ENCODE data around the gene NTNG1. TPM values are rescaled to one million over a fixed set of nuclear protein-coding genes. Genes with fewer than 3 reads are reported as not detected.

NTNG1 gene
- total RNA-seq, 1 donor from 2014 or later = 0.57 TPM

GRCh38 chr1:107467286-107467685 is 326.4 kb downstream of the NTNG1 start:
- no peak for ATAC-seq

GRCh38 chr1:107467811-107468210 is 327.0 kb downstream of the NTNG1 start:
- no peak for ATAC-seq
- intact Hi-C loops (cut with micrococcal nuclease) = no loop called here
- no peak for DNase-seq

More at GRCh38 chr1:107467286-107467685, 326.4 kb downstream of the NTNG1 start:
- no peak for DNase-seq
- intact Hi-C loops (cut with micrococcal nuclease) = no loop called here

- DNase-seq (no peak), ATAC-seq (no peak)
- intact Hi-C loops (cut with micrococcal nuclease) = no loop called here
Measured at GRCh38 chr1:107473065-107473464, 332.2 kb downstream of the NTNG1 start.

DNA sequence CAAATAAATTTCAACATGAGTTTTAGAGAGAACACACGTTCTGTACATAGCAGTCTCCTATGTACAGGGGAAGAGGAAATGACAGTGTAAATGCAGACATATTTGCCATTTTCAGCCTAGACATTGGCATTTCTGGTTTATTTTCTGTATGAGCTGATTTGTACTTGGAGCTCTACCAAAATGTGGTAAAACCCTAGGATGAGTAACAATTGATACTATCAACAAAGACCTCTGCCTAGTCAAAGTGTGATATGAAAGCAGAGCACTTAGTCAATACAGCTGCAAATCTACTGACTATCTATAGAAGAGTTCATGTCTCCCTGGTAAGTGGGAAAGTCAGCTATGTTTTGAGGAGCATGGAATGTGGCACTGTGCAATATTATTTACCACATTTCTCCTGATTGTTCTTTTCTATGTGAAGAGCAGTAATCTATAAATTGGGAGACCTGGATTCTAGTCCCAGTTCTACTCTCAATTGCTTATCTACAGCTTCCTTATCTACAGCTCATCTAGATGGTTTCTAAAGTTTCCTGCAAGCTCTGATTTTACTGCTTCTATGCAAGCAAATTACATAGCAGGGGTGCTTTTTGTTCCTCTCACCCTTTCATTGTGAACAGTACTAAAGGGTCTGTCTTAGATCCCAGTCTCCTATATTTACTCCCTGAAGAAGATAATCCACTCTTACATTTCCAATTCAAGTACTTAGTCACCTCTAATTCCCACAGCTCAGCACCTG is 334.2 kb downstream of the NTNG1 start:
- intact Hi-C loops (cut with micrococcal nuclease) = no loop called here
- no peak for ATAC-seq
- DNase-seq = no peak

DNA sequence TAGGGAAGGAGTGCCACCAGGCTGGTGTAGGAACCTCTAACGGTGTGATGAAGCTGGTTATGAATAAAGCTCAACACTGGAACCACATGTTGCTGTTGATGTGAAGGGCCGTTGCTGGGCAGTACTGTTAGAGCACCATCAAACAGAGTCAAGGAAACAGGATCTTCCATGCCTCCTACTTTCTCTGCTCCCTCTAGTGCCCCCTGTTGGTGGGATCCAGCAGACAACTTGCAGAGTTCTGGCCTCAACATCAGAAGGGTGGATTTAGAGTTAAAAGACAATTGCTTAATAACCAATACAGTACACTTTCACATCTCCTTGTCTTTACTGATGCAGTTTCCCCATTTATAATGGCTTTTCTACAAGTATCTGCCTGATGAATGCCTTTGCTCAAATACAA is 336.4 kb downstream of the NTNG1 start:
- intact Hi-C loops (cut with micrococcal nuclease) = no loop called here
- ATAC-seq = no peak

DNA sequence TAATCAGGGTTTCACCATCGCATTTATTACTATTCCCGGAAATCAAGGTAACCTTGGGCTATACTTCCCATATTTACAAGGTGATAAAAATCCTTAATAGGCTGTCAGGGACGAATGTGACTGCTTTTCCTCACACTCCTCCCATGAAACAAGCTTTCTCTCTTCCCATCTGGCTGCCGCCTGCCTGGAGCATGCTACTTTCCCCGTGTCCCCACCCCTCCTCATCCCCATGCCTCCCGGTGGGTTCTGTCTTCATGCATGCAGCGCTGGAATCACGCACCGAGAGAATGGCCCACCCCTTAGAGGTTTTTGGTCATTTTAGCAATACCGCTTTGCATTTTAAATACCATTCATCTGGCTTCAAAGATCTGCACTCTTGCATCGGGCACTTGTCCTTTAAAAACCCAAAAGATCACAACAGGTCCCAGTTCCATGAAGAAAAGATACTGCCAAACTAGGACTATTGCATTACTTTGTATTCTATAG is 339.1 kb downstream of the NTNG1 start:
- no peak for ATAC-seq
- intact Hi-C loops (cut with micrococcal nuclease) = no loop called here

More for the DNA sequence above, 336.4 kb downstream of the NTNG1 start:
- no peak for DNase-seq

GRCh38 chr1:107480548-107481415 is 339.9 kb downstream of the NTNG1 start:
- intact Hi-C loops (cut with micrococcal nuclease) = no loop called here
- ATAC-seq (no peak), DNase-seq (no peak)

More for the DNA sequence above, 339.1 kb downstream of the NTNG1 start:
- no peak for DNase-seq

DNA sequence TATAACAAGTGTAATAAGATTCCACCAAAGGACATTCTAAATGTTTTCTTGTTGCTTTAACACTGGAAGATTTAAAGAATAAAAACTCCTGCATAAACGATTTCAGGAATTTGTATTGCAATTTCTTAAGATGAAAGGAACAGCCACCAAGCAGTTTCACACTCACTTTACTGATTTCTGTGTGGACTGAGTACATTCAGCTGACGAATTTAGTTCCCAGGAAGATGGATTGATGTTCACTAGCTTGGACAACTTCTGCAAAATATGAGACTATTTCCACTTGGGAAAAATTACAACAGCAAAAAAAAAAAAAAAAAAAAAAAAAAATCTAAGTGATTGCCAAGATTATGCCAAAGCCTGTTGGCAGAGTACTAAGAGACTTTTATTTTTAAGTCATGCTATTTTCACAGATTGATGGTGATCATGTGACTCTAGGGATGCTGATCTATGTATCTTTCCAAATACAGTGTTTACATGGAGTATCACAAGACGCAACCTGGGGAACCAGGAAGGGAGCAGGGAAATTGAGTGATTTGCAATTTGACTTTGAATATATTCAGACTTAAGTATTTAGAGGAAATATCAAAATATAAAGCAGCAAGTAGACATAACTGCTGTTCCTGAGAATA is 341.0 kb downstream of the NTNG1 start:
- intact Hi-C loops (cut with micrococcal nuclease) = no loop called here
- DNase-seq (no peak), ATAC-seq (no peak)

DNA sequence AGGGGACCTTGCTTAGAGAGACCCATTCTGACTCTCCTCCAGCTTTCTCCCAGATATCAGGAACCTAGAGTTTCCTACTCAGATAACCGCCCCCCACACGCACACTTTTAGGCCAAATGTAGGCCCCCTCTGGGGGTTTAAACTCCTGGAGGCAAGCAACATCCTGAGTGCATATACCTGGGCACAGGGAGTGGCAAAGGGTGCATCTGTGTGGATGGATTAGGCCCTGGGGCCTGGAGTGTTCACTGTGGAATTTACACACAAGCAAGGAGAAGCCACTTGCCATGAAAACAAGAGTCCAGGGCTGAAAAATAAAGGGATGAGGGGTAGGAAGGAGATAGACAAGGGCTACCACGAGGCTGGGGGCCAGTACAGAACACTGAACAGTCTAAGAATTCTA is 343.1 kb downstream of the NTNG1 start:
- ATAC-seq (no peak), DNase-seq (no peak)
- intact Hi-C loops (cut with micrococcal nuclease) = no loop called here

GRCh38 chr1:107486349-107486748 is 345.5 kb downstream of the NTNG1 start:
- intact Hi-C loops (cut with micrococcal nuclease) = no loop called here
- no peak for DNase-seq
- ATAC-seq = no peak

DNA sequence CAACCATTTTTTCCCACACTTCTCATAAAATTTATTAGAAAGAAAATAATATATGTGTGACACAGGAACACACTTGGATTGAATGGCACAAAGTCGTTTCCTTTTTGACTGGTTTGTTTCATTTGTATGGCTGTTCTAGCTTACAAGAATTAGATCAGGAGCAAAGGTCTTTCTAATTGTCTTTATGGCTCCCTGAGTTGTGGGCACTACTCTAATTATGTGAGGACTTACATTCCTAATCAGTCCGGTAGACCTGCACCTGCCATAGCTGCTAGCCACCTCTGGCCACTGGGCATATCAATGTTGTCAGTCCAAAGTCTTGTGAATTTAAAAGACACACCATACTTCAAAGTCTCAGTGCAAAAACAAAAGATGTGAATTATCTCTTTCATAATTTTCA is 346.7 kb downstream of the NTNG1 start:
- ATAC-seq (no peak), DNase-seq (no peak)
- intact Hi-C loops (cut with micrococcal nuclease) = no loop called here

GRCh38 chr1:107491582-107491981 is 350.7 kb downstream of the NTNG1 start:
- intact Hi-C loops (cut with micrococcal nuclease) = no loop called here
- no peak for DNase-seq
- ATAC-seq = no peak

GRCh38 chr1:107493111-107493716 is 352.4 kb downstream of the NTNG1 start:
- intact Hi-C loops (cut with micrococcal nuclease) = no loop called here
- ATAC-seq (no peak), DNase-seq (no peak)

DNA sequence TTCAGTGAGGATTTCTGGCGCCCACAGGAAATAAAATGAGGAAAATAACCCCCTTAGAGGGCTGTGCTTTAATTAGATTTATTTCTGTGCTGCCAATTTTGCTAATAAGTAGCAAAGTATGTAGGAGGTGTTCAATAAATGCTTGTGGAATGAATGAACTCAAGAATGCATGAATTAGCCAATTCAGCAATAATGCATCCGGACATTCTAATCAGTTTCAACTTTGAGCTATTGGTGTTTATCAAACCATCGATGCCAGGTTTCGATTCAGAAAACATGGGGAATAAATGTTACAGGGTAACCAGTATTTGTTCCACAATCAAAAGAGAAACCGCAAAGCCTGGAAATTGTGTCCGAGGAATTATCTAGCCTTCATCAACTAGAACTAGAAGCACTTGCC is 353.2 kb downstream of the NTNG1 start:
- ATAC-seq = no peak
- intact Hi-C loops (cut with micrococcal nuclease) = no loop called here
- DNase-seq = no peak

DNA sequence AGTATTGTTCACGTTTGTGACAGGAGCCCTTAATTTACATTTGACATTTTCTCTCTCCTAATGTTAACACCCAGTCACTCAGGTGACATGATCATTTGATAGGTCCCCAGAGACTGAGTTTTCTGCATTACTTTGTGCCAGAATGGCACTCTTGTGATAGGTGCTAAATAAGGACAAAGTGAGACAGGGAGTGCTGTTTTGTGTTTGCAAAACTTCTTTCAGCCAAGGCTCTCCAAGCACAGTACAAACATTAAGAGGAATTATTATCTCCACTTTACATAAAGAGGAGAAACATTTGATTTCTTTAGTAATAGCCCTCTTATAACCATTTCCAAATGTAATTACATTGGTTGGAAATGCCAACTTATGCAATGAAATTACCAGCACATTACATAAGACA is 355.2 kb downstream of the NTNG1 start:
- intact Hi-C loops (cut with micrococcal nuclease) = no loop called here
- no peak for ATAC-seq
- no peak for DNase-seq

DNA sequence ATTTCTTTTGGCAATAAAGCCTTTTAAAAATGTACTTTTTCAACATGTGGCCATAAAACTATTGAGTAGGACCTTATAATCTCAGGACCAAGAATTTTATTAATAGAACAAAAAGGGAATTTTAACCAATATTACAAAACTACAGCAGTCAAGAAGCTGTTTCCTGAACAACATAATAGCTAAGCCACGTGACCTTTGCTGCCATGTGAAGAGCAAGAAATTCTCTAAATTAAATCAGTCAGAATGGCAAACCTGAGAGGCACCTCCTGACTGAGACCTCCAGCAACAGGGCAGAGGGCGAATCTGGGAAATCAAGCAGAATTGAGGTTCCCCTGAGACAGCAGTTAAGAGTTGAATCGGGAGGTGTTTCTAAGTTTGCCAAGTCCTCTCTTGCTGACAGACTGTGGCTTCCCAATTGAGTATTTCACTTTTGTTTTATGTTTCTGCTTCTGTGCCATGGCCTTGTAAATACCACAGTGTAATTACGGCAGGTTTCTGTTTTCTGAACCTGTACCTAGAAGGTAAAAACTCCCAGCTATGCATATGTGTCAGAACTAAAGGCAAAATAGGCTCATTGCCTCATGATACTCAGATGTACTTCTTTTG is 358.4 kb downstream of the NTNG1 start:
- ATAC-seq (no peak), DNase-seq (no peak)
- intact Hi-C loops (cut with micrococcal nuclease) = no loop called here

DNA sequence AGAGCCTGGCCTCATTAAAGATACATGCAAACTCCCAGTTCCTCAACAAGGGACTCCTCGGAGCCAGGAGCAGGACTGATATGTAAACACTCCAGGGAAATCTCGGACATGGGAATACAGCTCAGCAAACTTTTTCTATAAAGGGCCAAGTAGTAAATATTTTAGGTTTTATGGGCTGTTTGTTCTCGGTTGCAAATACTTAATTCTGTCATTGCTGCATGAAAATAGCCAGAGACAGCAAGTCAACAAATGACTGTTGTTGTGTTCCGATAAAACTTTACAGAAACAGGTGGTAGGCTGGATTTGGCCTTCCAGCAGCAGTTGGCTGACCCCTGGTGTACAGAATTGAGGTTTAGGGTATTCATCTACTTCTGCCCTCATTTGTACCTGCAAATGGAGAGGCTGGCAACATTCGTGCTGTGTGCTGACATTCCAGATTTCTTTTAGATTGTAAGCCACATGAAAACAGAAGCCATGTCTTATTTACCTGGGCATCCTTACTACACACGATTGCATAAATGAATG is 360.3 kb downstream of the NTNG1 start:
- no peak for ATAC-seq
- intact Hi-C loops (cut with micrococcal nuclease) = no loop called here
- DNase-seq = no peak

GRCh38 chr1:107510347-107510746 is 369.5 kb downstream of the NTNG1 start:
- no peak for ATAC-seq

GRCh38 chr1:107512836-107513235 is 372.0 kb downstream of the NTNG1 start:
- intact Hi-C loops (cut with micrococcal nuclease) = no loop called here
- ATAC-seq (no peak), DNase-seq (no peak)

More at GRCh38 chr1:107510347-107510746, 369.5 kb downstream of the NTNG1 start:
- intact Hi-C loops (cut with micrococcal nuclease) = no loop called here
- DNase-seq = no peak
